Thoracic aorta (tissue), 2 donors: Measurements from ENCODE around the gene LRSAM1. TPM values are rescaled to one million over a fixed set of nuclear protein-coding genes. Genes with fewer than 3 reads are reported as not detected.

ENCODE experiments used
- ATAC-seq: fragments of 150-250 bp; one replicate; pipeline ENCODE4 v1.8.0; 2017; ENCODE audit warnings: low read depth; ENCODE audit not compliant: insufficient number of reproducible peaks, low FRiP score
- DNase-seq: peaks from one replicate; pipeline ENCODE4 v3.0.0-alpha.2; 2020; ENCODE audit warnings: low spot score
- H3K27ac ChIP-seq, 2 donors: fragments of 200-600 bp; sonication (generic); 1 replicate in 1 of 2; 2 replicates in 1 of 2; pipeline ENCODE4 v1.5.1; 2016; ENCODE audit warnings: mild to moderate bottlenecking in 2 of 2, moderate library complexity in 2 of 2
- H3K27me3 ChIP-seq: fragments of 200-600 bp; sonication (generic); replicated peaks from 2 replicates; pipeline ENCODE4 v1.6.0; 2016; ENCODE audit warnings: mild to moderate bottlenecking; ENCODE audit not compliant: insufficient read depth
- H3K36me3 ChIP-seq: fragments of 200-600 bp; sonication (generic); one replicate; pipeline ENCODE4 v1.5.1; 2016
- H3K4me1 ChIP-seq, 2 donors: fragments of 200-600 bp; sonication (generic); 1 replicate in 1 of 2; 2 replicates in 1 of 2; pipeline versions ENCODE4 v1.5.1 to v1.6.0; 2016; ENCODE audit warnings: low read depth in 2 of 2, mild to moderate bottlenecking in 1 of 2; ENCODE audit not compliant: control insufficient read depth in 1 of 2
- H3K4me3 ChIP-seq: fragments of 200-600 bp; sonication (generic); 2 replicates; pipeline ENCODE4 v1.5.1; 2016; ENCODE audit warnings: mild to moderate bottlenecking
- H3K9me3 ChIP-seq: fragments of 200-600 bp; sonication (generic); 2 replicates; pipeline ENCODE4 v1.5.1; 2016
- CTCF ChIP-seq: fragments of 200-600 bp; sonication (generic); IDR thresholded peaks from one replicate; pipeline ENCODE4 v1.5.1; 2019; ENCODE audit warnings: antibody characterized with exemption
- total RNA-seq, 2 donors: library from RNA; depleted of rRNA; stranded (reverse); fragments of >200 nt; gene quantifications; one replicate each; pipeline versions ENCODE4 v1.1.0 to v1.2.3, GENCODE V29; 2016

Gene LRSAM1
- total RNA-seq, 2 donors from 2014 or later, result 16.4 to 22.6 TPM

- no peak for DNase-seq
- H3K27me3 ChIP-seq, result no peaks in the 10 kb centered on the region
- H3K36me3 ChIP-seq, result peaks cover 36% of the 10 kb centered on the region
- no peaks in the 10 kb centered on the region for H3K9me3 ChIP-seq
- no peak for TF ChIP-seq CTCF
- no peak overlapping the region for H3K27ac ChIP-seq
- H3K4me1 ChIP-seq, result peaks cover 0 to 4% of the 10 kb centered on the region in 2 donors
- H3K4me3 ChIP-seq, result no peak overlapping the region
- no peak for ATAC-seq
Observed at GRCh38 chr9:127502706-127503378, 51.5 kb downstream of the LRSAM1 start.

- no peak for TF ChIP-seq CTCF
- H3K27ac ChIP-seq, result no peak overlapping the region
- H3K36me3 ChIP-seq, result peaks cover 41% of the 10 kb centered on the region
- H3K27me3 ChIP-seq, result no peaks in the 10 kb centered on the region
- DNase-seq (no peak), ATAC-seq (peak; percentile 10)
- no peaks in the 10 kb centered on the region for H3K9me3 ChIP-seq
- peaks cover 0 to 4% of the 10 kb centered on the region in 2 donors for H3K4me1 ChIP-seq
- no peak overlapping the region for H3K4me3 ChIP-seq
Observed at GRCh38 chr9:127503379-127503921, 52.1 kb downstream of the LRSAM1 start.

- peak overlapping the region; percentile 19 to 45 for H3K27ac ChIP-seq
- H3K9me3 ChIP-seq, result no peaks in the 10 kb centered on the region
- H3K4me3 ChIP-seq, result no peak overlapping the region
- peak; percentile 46 for ATAC-seq
- H3K4me1 ChIP-seq, result peaks cover 0 to 4% of the 10 kb centered on the region in 2 donors
- H3K36me3 ChIP-seq, result peaks cover 44% of the 10 kb centered on the region
- TF ChIP-seq CTCF, result peak; percentile 83
- H3K27me3 ChIP-seq, result no peaks in the 10 kb centered on the region
- DNase-seq, result peak; percentile 46
Observed at GRCh38 chr9:127503947-127504886, 52.9 kb downstream of the LRSAM1 start.

GRCh38 chr9:127504887-127505251 lies 53.6 kb downstream of the LRSAM1 start:
- DNase-seq (no peak), ATAC-seq (no peak)
- no peaks in the 10 kb centered on the region for H3K27me3 ChIP-seq
- no peaks in the 10 kb centered on the region for H3K9me3 ChIP-seq
- peaks cover 0 to 10% of the 10 kb centered on the region in 2 donors for H3K4me1 ChIP-seq
- H3K4me3 ChIP-seq, result no peak overlapping the region
- peaks cover 44% of the 10 kb centered on the region for H3K36me3 ChIP-seq
- H3K27ac ChIP-seq, result peak overlapping the region; percentile 19 to 45
- no peak for TF ChIP-seq CTCF
